NCI-H345 (cell line): ENCODE data around the gene CRISP1.
A peak's percentile ranks its signal among the peaks of the same experiment; 100 is the strongest.
"Not testable (repeated sequence)": the region's sequence is repeated elsewhere in the genome, so short reads cannot be mapped to it uniquely, and the experiment has no call there.

ENCODE experiments used
- DNase-seq: peaks from one replicate; lab custom pipeline; 2025; lab: John Stamatoyannopoulos, UW

The CRISP1 gene

GRCh38 chr6:49866485-49866943 is at the start of gene CRISP1:
CRISP1 (minus strand) TSS chr6:49866535; CDS start chr6:49857400, 9,135 bp downstream.
- DNase-seq, result no peak

DNA sequence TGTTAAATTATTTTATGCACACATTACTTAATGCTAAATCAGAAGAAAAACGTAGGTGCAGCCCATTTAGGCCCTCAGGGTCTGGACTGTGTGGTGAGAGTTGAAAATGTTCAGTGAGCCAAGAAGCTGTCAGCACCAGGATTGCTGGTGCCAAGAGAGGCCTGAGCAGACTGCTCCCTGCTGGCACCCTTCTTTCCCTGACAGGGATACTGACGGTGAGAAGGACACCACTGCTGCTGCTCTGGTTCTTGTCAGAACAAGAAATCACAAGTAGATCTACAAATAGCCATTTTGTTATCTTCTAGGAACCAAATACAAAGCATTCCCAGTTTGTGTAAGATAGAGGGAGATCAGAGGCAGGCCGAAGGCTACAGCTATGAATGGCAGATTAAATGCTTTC is 48.7 kb upstream of the CRISP1 start:
- DNase-seq, result peak; percentile 68

DNA sequence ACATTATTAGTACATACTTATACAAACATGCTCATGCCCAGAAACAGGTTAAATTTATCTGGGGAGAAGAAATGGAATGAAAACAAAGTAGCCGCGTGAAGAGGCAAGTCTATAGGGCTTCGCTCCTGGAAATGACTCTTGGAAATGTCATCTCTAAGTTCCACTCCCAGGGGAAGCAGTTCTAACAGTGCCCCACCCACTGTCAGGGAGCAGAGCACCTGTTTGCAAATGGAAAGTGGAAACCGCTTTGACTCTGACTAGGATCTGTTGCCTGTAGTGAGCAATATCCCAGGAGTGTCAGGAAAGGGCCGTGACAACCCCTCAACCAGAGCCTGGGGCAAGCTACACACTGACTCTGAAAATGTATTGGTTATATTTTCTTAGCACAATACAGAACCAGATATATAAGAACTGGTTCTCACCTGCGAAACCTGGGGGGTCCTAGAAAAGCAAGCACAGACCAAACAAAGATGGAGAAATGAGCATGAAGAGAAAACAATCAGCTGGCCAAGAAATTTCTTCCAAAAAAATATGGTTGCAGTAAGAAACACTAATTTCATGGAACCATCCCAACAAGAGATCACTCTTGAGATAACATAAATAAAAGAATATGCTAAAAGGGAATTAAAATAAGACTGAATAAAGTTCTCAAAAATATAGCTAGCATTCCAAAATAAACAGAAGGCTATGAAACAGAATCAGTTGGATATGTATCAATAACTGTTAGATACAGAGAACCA is 47.5 kb upstream of the CRISP1 start:
- peak; percentile 91 for DNase-seq

DNA sequence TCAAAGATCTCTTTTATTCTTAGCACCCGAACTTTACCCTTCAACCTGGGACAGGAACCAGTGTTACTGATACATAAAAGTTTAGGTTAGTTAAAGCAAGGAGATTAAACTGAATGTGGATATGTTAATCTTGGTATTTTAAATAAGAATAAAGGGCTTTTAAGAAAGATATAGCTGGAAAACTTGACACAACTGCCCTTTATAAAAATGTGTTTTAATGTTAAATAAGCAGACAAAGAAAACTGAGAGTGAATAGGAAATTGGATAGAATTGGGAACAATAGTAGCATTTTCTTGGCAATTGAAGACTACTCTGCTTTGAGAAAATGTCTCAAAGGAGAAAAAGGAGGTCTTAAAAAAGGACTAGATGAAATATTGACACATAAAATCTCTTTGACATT is 45.9 kb upstream of the CRISP1 start:
- no peak for DNase-seq

- DNase-seq, result no peak
Observed at GRCh38 chr6:49911252-49911651, 44.9 kb upstream of the CRISP1 start.

GRCh38 chr6:49909563-49909962 is 43.2 kb upstream of the CRISP1 start:
- no peak for DNase-seq

DNA sequence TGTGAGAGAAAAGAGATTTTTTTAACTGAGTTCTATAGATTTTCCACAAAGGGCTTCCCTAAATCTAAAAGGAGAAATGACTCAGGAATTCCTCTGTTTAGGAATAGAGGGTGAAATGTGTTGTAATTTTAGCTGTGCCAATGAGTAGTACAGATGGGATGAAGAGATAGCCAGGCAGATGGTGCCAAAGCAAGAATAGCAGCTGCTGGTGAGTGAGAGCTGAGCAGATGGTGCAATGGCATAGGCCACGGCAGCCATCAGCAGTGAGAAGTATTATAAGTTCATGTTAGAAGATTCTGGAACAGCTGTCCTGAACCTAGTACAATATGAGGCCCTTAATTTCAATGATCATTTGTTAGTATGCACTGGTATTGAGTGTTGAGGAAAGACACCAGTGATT is 40.2 kb upstream of the CRISP1 start:
- no peak for DNase-seq

- DNase-seq, result no peak
Observed at GRCh38 chr6:49905296-49905695, 39.0 kb upstream of the CRISP1 start.

GRCh38 chr6:49902856-49903255 is 36.5 kb upstream of the CRISP1 start:
- no peak for DNase-seq

DNA sequence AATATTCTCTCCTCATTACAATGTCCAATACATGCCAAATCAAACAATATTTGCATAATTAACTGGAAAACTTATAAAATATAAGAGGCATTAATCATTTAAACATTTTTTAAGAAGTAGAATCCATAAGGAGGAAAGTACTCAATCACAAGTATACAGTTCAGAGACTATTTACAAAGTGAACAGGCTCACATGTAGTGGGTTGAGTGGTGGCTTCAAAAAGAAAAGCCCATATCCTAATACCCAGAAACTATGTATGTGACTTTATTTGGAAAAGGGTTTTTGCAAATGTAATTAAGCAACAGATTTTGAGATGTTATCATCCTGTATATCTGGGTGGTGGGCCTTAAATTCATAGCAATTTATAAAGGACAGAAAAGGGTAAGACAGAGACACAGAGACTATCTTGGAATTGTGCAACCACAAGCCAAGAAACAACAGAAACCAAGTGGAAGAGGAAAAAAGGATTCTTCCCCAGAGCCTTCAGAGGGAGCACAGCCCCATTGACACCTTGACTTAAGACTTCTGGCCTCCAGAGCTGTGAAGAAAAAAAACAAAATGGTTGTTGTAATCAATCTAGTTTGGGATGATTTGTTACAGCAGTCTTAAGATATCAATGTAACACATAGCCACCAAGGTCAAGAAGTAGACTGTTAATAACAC is 32.7 kb upstream of the CRISP1 start:
- DNase-seq, result no peak

DNA sequence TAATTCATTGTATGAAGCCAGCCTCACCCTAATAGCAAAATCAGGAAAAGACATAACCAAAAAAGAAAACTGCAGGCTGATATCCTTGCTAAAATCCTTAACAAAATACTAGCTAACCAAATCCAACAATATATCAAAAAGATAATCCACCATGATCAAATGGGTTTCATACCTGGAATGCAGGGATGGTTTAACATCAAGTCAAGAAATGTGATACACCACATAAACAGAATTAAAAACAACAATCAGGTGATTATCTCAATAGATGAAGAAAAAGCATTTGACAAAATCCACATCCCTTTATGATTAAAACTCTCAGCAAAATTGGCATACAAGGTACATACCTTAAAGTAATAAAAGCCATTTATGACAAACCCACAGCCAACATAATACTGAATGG is 29.2 kb upstream of the CRISP1 start:
- DNase-seq, result not testable (repeated sequence)

DNA sequence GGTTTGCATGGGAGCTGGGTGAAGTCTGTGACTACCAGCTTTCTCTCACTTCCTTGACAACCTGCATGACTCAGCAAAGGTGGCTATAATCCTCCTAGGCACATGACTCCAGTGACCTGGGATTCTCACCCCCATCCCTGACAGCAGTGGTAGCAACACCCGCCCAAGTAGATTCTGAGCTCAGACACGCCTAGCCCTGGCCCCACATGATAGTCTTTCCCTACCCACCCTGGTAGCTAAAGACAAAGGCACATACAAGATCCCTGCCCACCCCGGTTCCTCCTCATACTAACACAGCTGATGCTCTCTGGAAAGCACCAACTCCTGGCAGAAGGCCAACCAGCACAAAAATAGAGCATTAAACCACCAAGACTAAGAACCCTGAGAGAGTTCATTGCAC is 25.9 kb upstream of the CRISP1 start:
- DNase-seq, result peak; percentile 10

DNA sequence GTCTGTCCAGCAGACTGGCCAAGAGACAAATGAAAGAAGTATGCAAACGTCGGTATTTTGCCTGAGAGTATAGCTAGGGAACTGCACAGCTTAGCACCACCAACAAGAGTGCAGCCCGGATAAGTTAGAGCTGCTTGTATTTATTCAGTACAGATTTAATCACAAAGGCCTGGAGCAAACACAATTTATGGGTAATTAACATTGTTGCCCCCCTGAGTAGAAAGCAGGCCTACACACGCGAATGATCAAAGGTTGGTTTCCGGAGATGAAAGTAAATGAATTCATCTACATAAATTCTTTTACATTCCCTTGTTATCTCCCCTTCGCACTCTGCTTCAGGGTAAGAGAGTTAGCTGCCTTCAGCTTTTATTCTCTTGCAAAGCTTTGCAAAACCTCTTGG is 24.7 kb upstream of the CRISP1 start:
- DNase-seq, result no peak

- no peak for DNase-seq
Observed at GRCh38 chr6:49888742-49889431, 22.6 kb upstream of the CRISP1 start.

- DNase-seq, result no peak
Observed at GRCh38 chr6:49868951-49869529, 2.7 kb upstream of the CRISP1 start.

- no peak for DNase-seq
Observed at GRCh38 chr6:49856282-49856681, 10.1 kb downstream of the CRISP1 start.

GRCh38 chr6:49855221-49855620 is 11.1 kb downstream of the CRISP1 start:
- DNase-seq, result no peak

- no peak for DNase-seq
Observed at GRCh38 chr6:49852975-49853374, 13.4 kb downstream of the CRISP1 start.

DNA sequence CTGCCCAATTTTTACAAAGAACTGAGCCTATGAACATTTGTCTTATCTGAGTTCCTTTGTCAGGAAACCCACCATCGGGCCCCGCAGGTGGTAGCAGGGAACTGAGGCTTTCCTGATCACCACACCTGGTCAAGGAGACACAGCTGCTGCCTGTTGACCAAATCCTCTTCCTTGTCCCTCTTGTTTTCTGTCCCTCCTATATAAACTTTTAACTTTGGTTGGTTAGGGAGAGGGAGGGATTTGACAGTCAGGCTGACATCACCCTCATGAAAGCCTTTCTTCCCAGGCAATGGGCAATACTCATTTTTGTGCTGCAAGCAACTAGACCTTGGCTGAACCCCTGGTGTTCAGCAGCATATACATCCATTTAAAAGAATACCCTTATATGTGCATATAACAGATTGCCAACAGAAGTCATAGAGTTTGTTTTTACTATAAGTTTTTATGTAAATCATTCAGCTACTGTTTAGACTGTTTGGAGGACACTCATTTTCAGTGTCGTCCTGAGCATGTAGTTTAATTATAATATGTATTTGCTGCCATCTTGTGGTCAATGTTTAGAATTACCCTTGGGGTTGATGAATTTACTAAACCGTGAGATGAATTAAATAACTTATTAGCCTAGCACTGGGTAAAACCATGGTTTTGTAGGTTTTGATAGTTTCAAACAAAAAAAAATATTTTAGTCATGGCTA is 17.0 kb downstream of the CRISP1 start:
- peak; percentile 78 for DNase-seq

- peak; percentile 22 for DNase-seq
Observed at GRCh38 chr6:49847673-49848072, 18.7 kb downstream of the CRISP1 start.

GRCh38 chr6:49847014-49847413 is 19.3 kb downstream of the CRISP1 start:
- DNase-seq, result no peak

DNA sequence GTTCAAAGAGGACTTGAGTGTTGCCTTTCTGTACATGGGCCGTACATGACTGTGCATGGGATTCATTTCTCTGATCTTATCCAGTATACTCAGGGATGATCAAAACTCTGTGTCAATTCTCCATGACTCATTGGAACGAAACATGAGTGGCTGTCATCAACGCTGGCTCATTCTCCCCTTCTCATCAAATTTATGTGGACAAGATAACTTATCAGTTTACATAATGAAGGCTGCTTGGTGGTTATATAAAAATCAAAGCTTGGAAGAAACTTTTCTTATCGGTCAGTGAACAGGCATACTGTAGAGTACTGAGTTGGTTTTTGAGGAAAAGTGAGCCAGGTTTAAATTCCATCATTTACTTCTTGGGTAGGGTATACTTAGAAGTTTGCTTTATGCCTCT is 24.9 kb downstream of the CRISP1 start:
- DNase-seq, result no peak
